Sigmoid colon (tissue), 7 donors: Measurements from ENCODE around the gene MIB1. TPM values are rescaled to one million over a fixed set of nuclear protein-coding genes. Genes with fewer than 3 reads are reported as not detected.

Source experiments
- DNase-seq: peaks from one replicate; pipeline ENCODE4 v3.0.0-alpha.2; 2019
- H3K27ac ChIP-seq, 4 donors: fragments of 200-600 bp; sonication (generic); one replicate each; pipeline ENCODE4 v1.5.1; 2016 to 2019; ENCODE audit warnings: mild to moderate bottlenecking in 1 of 4
- H3K27me3 ChIP-seq, 3 donors: fragments of 200-600 bp; sonication (generic); one replicate each; pipeline ENCODE4 v1.5.1; 2019; ENCODE audit warnings: mild to moderate bottlenecking in 1 of 3
- H3K36me3 ChIP-seq, 4 donors: fragments of 200-600 bp; sonication (generic); one replicate each; pipeline ENCODE4 v1.5.1; 2016 to 2019
- H3K4me1 ChIP-seq, 4 donors: fragments of 200-600 bp; sonication (generic); one replicate each; pipeline ENCODE4 v1.5.1; 2017 to 2019
- H3K4me3 ChIP-seq, 4 donors: fragments of 200-600 bp; sonication (generic); one replicate each; pipeline ENCODE4 v1.5.1; 2017 to 2019; ENCODE audit warnings: mild to moderate bottlenecking in 2 of 4, moderate library complexity in 1 of 4
- H3K9me3 ChIP-seq, 4 donors: fragments of 200-600 bp in 3 of 4; sonication (generic) in 3 of 4; one replicate each; pipeline versions ENCODE4 v1.5.1 to v1.6.1; 2013 to 2019
- CTCF ChIP-seq, 4 experiments: fragments of 450-650 bp in 3 of 4; fragments of 200-600 bp in 1 of 4; IDR thresholded peaks; one replicate each; pipeline ENCODE4 v1.5.1; 2016 to 2019; ENCODE audit warnings: antibody characterized with exemption in 4 of 4, mild to moderate bottlenecking in 3 of 4, moderate library complexity in 2 of 4
- EP300 ChIP-seq, 4 donors: sonication (generic); formaldehyde crosslinking; IDR thresholded peaks; one replicate each; pipeline ENCODE4 v1.6.1; 2017; ENCODE audit warnings: antibody characterized with exemption in 4 of 4
- POLR2A ChIP-seq, 2 donors: fragments of 450-650 bp; IDR thresholded peaks; one replicate each; pipeline ENCODE4 v1.6.1; 2016; ENCODE audit warnings: antibody characterized with exemption in 2 of 2, mild to moderate bottlenecking in 2 of 2, moderate library complexity in 2 of 2
- POLR2AphosphoS5 ChIP-seq, 4 donors: sonication (generic); formaldehyde crosslinking; IDR thresholded peaks; one replicate each; pipeline ENCODE4 v1.6.1; 2017; ENCODE audit warnings: antibody characterized with exemption in 4 of 4
- WGBS, 2 donors: extraction: QIAGEN DNeasy Blood & Tissue Kit; methylation state at CpG; one replicate each; pipeline ENCODE4 v1.1.7; 2013; 5-methylcytosine and 5-hydroxymethylcytosine counted together
- intact Hi-C: fragments of 100-400 bp; cut with DNase I; formaldehyde crosslinking; loops from one replicate; pipeline ENCODE4 v1.15.1; 2023
- polyA plus RNA-seq, 3 donors: library from polyadenylated mRNA; stranded (reverse); fragments of 200-250 nt; gene quantifications; one replicate each; pipeline ENCODE4 v1.2.3, GENCODE V29; 2013
- total RNA-seq, 4 donors: library from RNA; depleted of rRNA; stranded (reverse); fragments of >200 nt; gene quantifications; one replicate each; pipeline ENCODE4 v1.1.0, GENCODE V29; 2016
- donor health status: healthy with polysubstance abuse.
- donor health status: Bipolar disorder and iron deficiency.
- donor health status: healthy.

MIB1 gene
- total and polyA plus RNA-seq, 7 donors = 4.2 to 45.7 (median 31.9) TPM

GRCh38 chr18:21803495-21803894 is 62.9 kb downstream of the MIB1 start:
- TF ChIP-seq POLR2A (IDR thresholded peaks at IDR 0.05) (no peak), CTCF (IDR thresholded peaks at IDR 0.05) (no peak), POLR2AphosphoS5 (IDR thresholded peaks at IDR 0.05) (no peak), EP300 (IDR thresholded peaks at IDR 0.05) (no peak)
- no peak overlapping the region for H3K27ac ChIP-seq
- H3K27me3 ChIP-seq = no peaks in the 10 kb centered on the region
- WGBS, 2 donors = 41 to 72% methylated on average over 3 of the region's 3 CpGs
- peaks cover 0 to 24% (median 0%) of the 10 kb centered on the region in 4 donors for H3K36me3 ChIP-seq
- H3K4me3 ChIP-seq = no peak overlapping the region
- no peaks in the 10 kb centered on the region for H3K4me1 ChIP-seq
- H3K9me3 ChIP-seq = no peaks in the 10 kb centered on the region
- no peak for DNase-seq
- intact Hi-C loops = no loop called here

DNA sequence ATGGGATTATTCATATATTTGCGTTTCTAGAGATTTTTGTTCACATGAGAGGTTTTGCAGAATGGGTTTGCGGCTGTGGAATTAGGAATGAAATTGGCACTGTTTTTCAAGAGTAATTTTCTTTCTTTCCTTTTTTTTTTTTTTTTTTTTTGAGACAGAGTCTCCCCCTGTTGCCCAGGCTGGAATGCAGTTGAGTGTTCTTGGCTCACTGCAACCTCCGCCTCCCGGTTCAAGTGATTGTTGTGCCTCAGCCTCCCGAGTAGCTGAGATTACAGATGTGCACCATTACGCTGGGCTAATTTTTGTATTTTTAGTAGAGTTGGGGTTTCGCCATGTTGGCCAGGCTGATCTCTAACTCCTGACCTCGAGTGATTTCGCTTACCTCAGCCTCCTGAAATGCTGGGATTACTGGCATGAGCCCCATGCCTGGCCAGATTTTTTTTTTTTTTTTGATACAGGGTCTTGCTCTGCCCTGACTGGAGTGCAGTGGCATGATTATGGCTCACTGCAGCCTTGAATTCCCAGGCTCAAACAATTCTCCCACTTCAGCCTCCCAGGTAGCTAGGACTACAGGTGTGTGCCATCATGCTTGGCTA is 65.3 kb downstream of the MIB1 start:
- Histone ChIP-seq H3K36me3 (peaks cover 0 to 48% (median 3%) of the 10 kb centered on the region in 4 donors), H3K4me1 (no peaks in the 10 kb centered on the region), H3K9me3 (peaks cover 0 to 3% (median 0%) of the 10 kb centered on the region in 4 donors), H3K27ac (no peak overlapping the region), H3K27me3 (no peaks in the 10 kb centered on the region), H3K4me3 (no peak overlapping the region)
- intact Hi-C loops = no loop called here
- TF ChIP-seq CTCF (IDR thresholded peaks at IDR 0.05) (no peak), EP300 (IDR thresholded peaks at IDR 0.05) (no peak), POLR2A (IDR thresholded peaks at IDR 0.05) (no peak), POLR2AphosphoS5 (IDR thresholded peaks at IDR 0.05) (no peak)
- DNase-seq = no peak
- 92 to 94% methylated on average over 9 of the region's 9 CpGs for WGBS, 2 donors

- 26 to 74% methylated on average over 3 of the region's 3 CpGs for WGBS, 2 donors
- Histone ChIP-seq H3K9me3 (peaks cover 0 to 3% (median 0%) of the 10 kb centered on the region in 4 donors), H3K27ac (no peak overlapping the region), H3K4me1 (no peaks in the 10 kb centered on the region), H3K4me3 (no peak overlapping the region), H3K36me3 (peaks cover 0 to 50% (median 3%) of the 10 kb centered on the region in 4 donors), H3K27me3 (no peaks in the 10 kb centered on the region)
- no peak for DNase-seq
- intact Hi-C loops = no loop called here
- no peak for TF ChIP-seq EP300 (IDR thresholded peaks at IDR 0.05)
Observed at GRCh38 chr18:21808185-21808584, 67.6 kb downstream of the MIB1 start.

DNA sequence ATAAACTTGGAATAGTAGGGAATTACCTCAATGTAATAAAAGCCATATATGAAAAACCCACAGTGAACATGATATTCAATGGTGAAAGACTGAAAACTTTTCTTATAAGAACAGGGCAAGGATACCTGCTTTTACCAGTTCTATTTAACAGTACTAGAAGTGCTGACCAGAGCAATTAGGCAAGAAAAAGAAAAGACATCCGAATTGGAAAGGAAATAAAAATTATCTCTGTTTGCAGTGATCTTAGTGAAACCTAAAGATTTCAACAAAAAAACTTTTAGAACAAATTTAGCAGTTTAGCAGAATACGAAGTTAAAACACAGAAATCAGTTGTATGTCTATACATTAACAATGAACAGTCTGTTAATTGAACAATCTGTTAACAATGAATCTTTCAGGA is 69.1 kb downstream of the MIB1 start:
- no peak for DNase-seq
- 97 to 99% methylated on average over 2 of the region's 2 CpGs for WGBS, 2 donors
- H3K27ac ChIP-seq = no peak overlapping the region
- no peaks in the 10 kb centered on the region for H3K27me3 ChIP-seq
- no peak overlapping the region for H3K4me3 ChIP-seq
- peaks cover 0 to 42% (median 3%) of the 10 kb centered on the region in 4 donors for H3K36me3 ChIP-seq
- TF ChIP-seq EP300 (IDR thresholded peaks at IDR 0.05) (no peak), POLR2AphosphoS5 (IDR thresholded peaks at IDR 0.05) (no peak)
- no peaks in the 10 kb centered on the region for H3K4me1 ChIP-seq
- H3K9me3 ChIP-seq = peaks cover 0 to 3% (median 0%) of the 10 kb centered on the region in 4 donors
- intact Hi-C loops = no loop called here

DNA sequence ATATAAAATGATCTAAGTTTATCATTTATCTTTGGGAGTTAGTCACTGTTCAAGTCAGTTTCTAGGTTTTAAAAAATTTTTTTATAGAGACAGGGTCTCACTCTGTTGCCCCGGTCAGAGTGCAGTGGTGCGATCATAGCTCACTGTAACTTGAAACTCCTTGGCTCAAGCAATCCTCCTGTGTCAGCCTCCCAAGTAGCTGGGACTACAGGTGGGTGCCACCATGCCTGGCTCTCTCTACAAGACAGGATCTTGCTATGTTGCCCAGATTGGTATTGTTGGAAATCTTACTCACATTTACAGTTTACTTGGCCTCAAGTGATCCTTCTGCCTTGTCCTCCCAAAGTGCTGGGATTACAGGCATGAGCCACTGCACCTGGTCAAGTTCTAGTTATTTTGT is 74.5 kb downstream of the MIB1 start:
- Histone ChIP-seq H3K27ac (no peak overlapping the region), H3K27me3 (no peaks in the 10 kb centered on the region), H3K4me3 (no peak overlapping the region), H3K9me3 (peaks cover 0 to under 1% (median 0%) of the 10 kb centered on the region in 4 donors), H3K36me3 (peaks cover 0 to 45% (median 0%) of the 10 kb centered on the region in 4 donors), H3K4me1 (no peaks in the 10 kb centered on the region)
- WGBS, 2 donors = 98 to 99% methylated on average over 2 of the region's 2 CpGs
- no peak for TF ChIP-seq CTCF (IDR thresholded peaks at IDR 0.05)
- no peak for TF ChIP-seq POLR2A (IDR thresholded peaks at IDR 0.05)
- no peak for TF ChIP-seq POLR2AphosphoS5 (IDR thresholded peaks at IDR 0.05)
- TF ChIP-seq EP300 (IDR thresholded peaks at IDR 0.05) = no peak
- intact Hi-C loops = no loop called here
- no peak for DNase-seq
